ENCODE measurements around the gene TMCC1. TPM values are rescaled to one million over a fixed set of nuclear protein-coding genes. Genes with fewer than 3 reads are reported as not detected.

TMCC1 gene
- polyA plus RNA-seq, 1 of the 3 experiments (the other 2 are of a cell fraction) = 7.2 TPM

GRCh38 chr3:129738172-129738571, 155.3 kb downstream of the TMCC1 start (continued):
- TF ChIP-seq ZBTB33 (IDR thresholded peaks at IDR 0.05; ENCODE audit: borderline replicate concordance, low read depth) = no peak

GRCh38 chr3:129736070-129736469, 157.4 kb downstream of the TMCC1 start:
- CTCF ChIA-PET = no interaction called here

More at GRCh38 chr3:129736070-129736469, 157.4 kb downstream of the TMCC1 start:
- peaks cover 0 to 3% of the 10 kb centered on the region in 2 experiments for H3K36me3 ChIP-seq (replicated peaks in 1 of 2; ENCODE audit: control insufficient read depth in 1 of 2, insufficient read depth in 2 of 2, low read length in 1 of 2)
- H3K4me1 ChIP-seq (ENCODE audit: control insufficient read depth in 1 of 2, insufficient read depth in 2 of 2, low read depth in 1 of 2, low read length in 1 of 2) = peaks cover 0 to 4% of the 10 kb centered on the region in 2 experiments; a peak in 1 of 4 replicates
- POLR2A ChIA-PET = no interaction called here
- no peaks in the 10 kb centered on the region for H3K27me3 ChIP-seq (ENCODE audit: insufficient read depth)
- no peak overlapping the region for H3K9ac ChIP-seq
- no peak overlapping the region for H3K4me3 ChIP-seq (ENCODE audit: low read depth in 2 of 2, low read length in 1 of 2)
- H2AFZ ChIP-seq (ENCODE audit: low read depth) = no peak overlapping the region
- H4K20me1 ChIP-seq (ENCODE audit: insufficient read depth) = 0 out of 2 replicates have a peak, but pooled peaks cover 4% of the 10 kb centered on the region
- no peaks in the 10 kb centered on the region for H3K79me2 ChIP-seq (ENCODE audit: insufficient read depth)
- no peaks in the 10 kb centered on the region for H3K9me3 ChIP-seq
- no peak overlapping the region for H3K4me2 ChIP-seq
- no peak for DNase-seq
- peaks cover 5% of the 10 kb centered on the region for H3F3A ChIP-seq (replicated peaks; ENCODE audit: insufficient read depth)
- no peak overlapping the region for H3K27ac ChIP-seq (ENCODE audit: low read depth in 2 of 2, low read length in 1 of 2)
- no peaks in the 10 kb centered on the region for H3K9me2 ChIP-seq
- TF ChIP-seq TEAD4 (IDR thresholded peaks at IDR 0.05; ENCODE audit: borderline replicate concordance, insufficient read depth) = no peak
- no peak for TF ChIP-seq RAD21 (IDR thresholded peaks at IDR 0.05; ENCODE audit: low read length)
- TF ChIP-seq GABPA (IDR thresholded peaks at IDR 0.05; ENCODE audit: low read depth) = no peak
- TF ChIP-seq SMC3 (IDR thresholded peaks at IDR 0.05; ENCODE audit: low read depth, low read length) = no peak
- no peak for TF ChIP-seq USF1 (IDR thresholded peaks at IDR 0.05; ENCODE audit: borderline replicate concordance, low read depth)
- TF ChIP-seq REST (IDR thresholded peaks at IDR 0.05; ENCODE audit: low read depth, low read length) = no peak
- TF ChIP-seq CHD2 (IDR thresholded peaks at IDR 0.05; ENCODE audit: low read length, partially characterized antibody) = no peak
- TF ChIP-seq MXI1 (IDR thresholded peaks at IDR 0.05; ENCODE audit: low read depth, low read length) = no peak
- TF ChIP-seq FOXM1 (IDR thresholded peaks at IDR 0.05; ENCODE audit: low read depth) = no peak
- no peak for TF ChIP-seq YY1 (IDR thresholded peaks at IDR 0.05; ENCODE audit: low read depth)
- no peak for TF ChIP-seq PBX3 (IDR thresholded peaks at IDR 0.05)
- no peak for TF ChIP-seq FOSL2 (IDR thresholded peaks at IDR 0.05; ENCODE audit: borderline replicate concordance, low read depth)
- no peak for TF ChIP-seq SIN3A (IDR thresholded peaks at IDR 0.05; ENCODE audit: borderline replicate concordance, low read depth, low read length)
- TF ChIP-seq CTCF (IDR thresholded peaks at IDR 0.05) = no peak
- TF ChIP-seq NFIC (IDR thresholded peaks at IDR 0.05; ENCODE audit: borderline replicate concordance) = no peak
- TF ChIP-seq JUND (IDR thresholded peaks at IDR 0.05) = no peak
- no peak for TF ChIP-seq TAF1 (IDR thresholded peaks at IDR 0.05; ENCODE audit: borderline replicate concordance, low read depth, low read length)
- TF ChIP-seq GATA2 (CRISPR knock-in tag; IDR thresholded peaks at IDR 0.05) = no peak
- WGBS (ENCODE audit: low lambda C conversion rate) = 88% methylated on average over 2 of the region's 2 CpGs
